ENCODE results near the gene MTREX.

The MTREX gene

DNA sequence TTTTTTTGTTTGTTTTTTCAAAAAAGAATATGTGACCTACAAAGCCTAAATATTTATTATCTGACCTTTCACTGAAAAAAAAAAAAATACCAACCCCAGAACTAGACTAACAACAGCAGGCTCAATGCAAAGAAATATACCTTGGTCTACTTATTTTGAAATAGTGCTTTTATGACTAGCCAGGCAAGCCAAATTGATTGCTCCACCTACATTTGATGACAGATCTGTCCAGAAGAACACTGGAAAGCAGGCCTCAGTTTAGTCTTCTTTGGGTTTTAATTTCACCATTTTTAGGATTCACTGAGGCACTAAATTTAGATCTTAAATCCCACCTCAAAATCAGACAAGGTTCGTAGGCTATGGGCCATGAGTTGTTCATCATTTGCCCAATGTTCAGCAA, 129.7 kb downstream of the MTREX start:
- DNase-seq = no peak

DNA sequence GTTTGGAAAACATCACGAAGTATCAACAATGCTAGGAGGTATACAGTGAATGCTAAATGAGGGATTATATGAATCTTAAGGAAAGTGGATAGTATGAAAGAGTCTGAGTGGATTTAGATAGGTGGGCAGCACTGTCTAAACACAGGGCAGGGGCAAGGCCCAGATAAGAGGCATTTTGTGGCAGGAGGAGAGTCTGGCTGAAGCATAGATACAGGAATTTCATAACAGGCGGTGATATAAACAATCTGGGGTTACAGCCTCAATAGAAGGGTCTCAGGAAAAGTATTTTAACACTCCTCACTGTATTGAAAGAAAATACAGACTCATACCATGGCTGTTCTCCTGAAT, 130.0 kb downstream of the MTREX start:
- no peak for DNase-seq

DNA sequence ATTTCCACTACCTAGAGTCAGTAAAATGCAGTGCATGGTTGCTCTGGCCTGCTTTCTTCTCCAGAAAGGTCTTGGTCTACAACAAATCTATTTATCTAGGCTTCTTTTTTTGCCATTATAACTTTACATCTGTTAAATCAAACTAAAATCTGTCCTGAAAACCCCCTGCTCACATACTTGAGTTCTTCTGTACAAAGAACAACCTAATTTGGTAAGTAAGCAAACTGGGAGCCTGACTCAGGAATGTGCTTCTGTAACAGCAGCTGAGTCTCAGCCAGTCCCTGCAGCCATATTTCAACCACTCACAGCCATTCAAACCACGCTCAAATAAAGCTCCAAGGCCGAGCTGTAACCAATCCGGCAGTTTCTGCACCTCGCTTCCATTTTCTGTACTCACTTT, 131.2 kb downstream of the MTREX start:
- no peak for DNase-seq

DNA sequence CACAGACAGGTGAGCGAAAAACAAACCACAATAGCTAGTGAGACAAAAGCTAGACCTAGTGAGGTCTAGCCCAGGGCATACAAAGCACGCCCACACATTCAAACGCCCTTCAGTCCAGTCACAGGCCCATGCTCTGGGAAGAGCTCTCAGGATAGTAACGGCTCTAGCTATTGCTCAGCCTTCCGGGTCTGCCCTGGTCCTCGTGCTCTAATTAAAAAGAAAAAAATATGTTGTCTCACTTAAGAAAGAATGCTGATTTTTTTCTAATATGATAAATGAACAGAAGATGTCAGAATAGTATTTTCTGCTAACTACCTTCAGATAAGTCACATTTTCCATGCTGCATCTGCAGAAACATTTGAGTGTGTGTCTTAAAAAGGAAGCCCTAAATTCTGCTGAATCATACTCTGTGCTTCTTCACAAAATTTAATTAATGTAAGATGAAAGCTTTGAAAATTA, 132.4 kb downstream of the MTREX start:
- no peak for DNase-seq

DNA sequence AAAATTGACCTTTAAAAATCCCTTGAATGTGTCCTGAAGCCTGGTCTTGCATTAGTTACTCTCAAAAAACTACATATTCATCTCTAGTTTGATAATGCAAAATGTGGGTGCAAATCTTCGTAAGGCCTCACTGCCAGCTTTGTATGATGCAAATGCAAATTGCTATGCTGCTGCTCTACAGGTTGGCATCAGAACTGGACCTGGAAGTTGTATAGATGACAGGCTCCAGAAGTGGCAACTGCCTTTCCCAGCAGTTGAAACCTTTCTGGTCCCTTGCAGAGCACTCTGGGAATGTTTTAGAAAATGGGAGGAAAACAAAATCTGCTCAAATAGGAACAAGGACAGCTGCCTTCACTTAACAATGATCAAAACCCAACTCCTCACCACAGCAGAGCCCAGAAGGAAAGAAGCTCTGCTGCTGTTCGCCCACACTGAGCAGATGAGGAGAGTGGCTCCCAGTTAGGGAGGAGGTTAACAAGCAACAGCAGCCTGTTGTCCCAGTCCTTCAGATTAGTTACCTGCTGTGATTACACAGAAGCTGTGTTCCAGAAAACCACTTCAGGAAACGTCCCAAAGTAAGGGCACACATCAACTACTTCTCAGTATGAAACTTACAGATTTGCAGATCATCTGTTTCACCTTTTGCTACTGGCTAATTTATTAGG, 133.4 kb downstream of the MTREX start:
- DNase-seq = no peak

DNA sequence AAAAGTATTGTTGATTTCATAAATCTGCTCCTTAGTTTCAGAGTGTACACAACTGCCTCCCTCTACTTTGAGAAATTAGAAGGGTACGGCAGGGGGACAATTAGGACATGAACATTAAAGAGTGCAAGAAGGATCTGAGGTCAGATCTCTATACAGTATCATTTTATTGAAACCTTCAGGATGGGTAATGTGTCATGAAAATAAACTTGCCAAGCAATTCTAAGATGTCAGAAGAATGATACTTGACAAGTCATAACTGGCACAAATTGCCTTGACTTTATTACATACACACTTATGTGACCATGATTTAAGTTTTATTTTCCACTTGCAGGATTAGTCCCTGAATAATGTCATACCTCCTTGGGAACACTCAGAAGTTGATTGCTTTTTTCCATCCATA, 134.2 kb downstream of the MTREX start:
- no peak for DNase-seq

DNA sequence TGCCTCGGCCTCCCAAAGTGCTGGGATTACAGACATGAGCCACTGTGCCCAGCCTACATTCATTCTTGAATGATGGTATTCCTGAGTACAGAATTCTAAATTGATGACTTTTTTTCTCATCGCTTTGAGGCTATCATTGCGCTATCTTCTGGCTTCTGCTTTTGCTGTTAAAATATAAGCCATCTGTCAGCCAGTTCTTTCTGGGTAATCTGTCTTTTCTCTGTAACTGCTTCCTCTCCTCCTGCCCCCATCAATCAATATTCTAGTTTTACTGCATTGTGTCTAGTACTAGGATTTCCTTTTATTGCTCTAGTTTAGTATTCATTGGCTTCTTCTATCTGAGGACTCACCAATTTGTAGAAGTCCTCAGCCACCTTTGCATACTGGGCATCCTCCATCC, 138.0 kb downstream of the MTREX start:
- DNase-seq = no peak

DNA sequence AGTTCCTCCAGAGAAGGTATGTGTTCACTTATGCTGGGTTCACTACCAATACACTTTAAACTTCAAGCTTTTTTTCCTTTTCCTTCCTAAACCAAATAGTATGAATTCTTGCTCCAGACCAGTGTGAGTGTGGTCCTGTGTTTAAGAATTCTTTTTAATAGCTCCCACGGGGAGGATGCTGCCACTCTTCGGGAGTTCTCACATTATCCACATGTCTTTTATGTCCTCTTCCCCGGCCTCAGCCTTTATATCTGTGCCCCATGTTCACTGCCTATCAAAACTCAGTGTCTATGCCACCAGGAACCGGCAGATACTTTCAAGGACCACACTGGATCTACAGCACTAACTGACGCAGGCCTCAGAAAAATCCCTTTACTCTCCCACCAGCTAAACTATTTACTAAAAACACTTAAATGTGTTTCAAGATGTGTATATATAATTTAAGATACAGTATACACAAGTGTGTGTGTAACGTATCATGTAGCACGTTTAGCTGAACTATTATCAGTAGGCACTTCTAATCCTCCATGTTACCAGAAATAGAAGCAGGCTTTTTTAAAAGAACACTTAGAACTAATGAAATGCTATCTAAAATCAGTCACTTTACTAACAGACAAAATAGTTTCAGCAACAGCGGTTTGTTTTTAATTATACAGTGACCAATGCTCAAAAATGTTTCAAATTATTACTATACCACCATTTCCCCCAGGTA, 139.0 kb downstream of the MTREX start:
- DNase-seq = no peak

DNA sequence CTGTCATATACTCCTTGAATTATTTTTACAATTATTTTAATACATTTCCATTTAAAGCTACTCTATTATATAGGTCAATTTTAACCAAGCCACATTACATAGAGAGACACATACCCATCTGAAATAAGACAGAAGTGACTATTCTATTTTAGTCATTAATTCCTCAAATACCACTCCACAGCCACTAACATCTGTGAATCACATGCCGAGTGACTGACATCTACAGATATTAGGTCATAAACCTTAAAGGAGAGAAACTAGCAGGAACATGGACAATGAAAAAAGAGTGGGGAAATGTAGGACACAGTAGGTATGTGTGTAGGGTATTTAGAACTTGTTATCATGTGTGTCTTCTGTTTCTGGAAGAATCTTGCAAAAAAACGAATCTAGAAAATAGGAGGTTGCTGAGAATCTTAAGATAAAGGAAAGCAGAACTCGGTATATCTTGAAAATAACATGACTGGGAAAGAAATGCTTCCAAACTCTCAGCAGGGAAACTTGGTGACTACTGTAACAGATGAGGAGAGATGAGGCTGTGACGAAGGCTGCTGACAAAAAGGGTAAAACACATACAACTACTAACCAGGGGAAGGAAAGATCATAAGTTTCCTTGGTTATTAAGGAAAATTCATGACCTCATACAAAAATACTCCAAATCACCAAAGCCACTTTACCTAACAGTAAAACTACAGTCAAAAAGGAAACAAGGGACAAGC, 142.4 kb downstream of the MTREX start:
- no peak for DNase-seq

DNA sequence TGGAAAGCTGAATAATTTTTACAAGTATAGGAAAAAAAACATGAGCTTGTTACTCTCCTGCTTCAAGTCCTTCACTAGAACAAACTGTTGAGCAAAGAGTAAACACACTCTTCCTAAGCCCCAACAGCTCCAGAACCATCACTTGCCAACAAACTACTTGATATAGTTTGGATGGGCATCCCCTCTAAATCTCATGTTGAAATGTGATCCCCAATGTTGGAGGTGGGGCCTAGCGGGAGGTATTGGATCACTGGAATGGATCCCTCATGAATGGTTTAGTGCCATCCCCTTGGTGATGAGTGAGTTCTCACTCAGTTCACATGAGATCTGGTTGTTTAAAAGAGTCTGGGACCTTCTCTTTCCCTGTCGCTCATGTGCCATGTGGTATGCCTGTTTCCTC, 144.2 kb downstream of the MTREX start:
- DNase-seq = no peak

DNA sequence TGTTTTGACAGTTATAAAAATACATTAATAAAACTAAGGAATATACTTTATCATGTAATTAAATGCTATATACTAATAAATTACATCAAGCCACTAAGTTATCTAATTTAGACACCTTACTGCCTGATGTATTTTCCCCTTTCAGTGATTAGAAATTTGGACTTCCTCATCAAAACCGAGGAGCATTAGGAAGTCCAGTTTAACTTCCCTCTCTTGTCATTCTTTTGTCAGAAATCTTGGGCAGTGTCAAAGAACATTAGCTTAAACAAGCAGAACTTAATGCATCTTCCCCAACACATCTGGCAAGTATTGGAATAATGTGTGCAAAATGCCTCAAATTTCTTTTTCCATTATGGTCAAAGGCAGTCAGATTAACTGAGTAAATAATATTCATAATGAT, 145.4 kb downstream of the MTREX start:
- no peak for DNase-seq

DNA sequence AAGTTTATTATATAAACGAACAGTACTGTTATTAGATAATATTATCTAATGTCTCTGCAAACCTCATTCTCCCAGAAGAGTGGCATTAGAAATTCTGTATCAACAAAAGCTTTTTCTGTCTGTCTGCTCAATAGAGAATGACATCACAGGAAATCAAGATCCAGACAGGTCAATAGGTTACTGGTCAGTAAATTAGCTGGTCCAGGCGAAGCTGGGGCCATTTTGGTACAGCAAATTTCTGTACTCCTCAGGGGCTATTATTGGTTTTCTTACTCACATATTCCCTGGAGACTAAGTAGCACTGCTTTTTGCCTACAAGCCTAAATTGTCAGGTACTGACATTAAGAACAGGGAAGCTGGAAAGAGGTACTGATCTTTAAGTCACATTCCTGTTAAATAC, 146.5 kb downstream of the MTREX start:
- DNase-seq = no peak

DNA sequence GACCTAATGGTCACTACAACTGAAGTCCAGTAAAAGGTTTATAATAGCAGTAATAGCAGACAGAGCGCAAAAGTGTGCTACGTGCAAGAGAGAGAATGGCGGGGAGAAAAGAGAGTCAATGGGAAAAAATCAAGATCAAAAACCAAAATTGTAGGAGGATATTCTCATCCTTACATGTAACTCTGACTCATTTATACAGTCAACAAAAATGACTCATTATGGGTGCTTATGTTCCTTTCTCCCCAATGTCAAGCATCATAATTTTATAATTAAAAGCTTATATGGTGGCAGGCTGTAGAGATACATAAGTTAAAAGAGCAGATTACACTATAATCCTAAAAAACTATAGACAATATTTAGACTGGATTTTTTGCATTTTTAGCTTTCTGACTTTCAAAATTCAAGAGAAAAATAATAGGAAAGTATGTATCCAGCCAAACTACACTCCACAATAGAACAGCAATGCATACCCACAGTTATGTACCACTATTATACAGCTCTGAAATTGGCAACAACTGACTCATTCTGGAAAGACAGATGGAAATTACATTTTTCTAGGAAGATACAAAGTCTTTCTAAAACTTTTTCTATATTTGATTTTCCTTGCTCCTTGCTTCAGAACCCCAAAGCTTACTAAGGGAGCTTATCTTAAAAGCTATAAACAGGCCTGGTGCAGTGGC, 148.6 kb downstream of the MTREX start:
- DNase-seq = no peak

DNA sequence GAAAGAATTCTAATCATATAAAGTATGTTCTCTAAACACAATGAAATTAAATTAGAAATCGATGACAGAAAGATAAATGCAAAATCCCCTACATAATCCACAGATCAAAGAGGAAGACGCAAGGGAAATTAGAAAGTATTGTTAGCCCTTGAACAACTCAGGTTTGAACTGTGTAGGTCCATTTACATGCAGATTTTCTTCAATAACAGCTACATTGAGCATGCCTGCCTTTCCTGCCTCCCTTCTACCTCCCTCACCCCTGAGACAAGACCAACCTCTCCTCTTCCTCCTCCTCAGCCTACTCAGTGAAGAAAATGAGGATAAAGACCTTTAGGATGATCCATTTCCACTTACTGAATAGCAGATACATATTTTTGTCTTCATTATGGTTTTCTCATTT, 151.8 kb downstream of the MTREX start:
- no peak for DNase-seq

DNA sequence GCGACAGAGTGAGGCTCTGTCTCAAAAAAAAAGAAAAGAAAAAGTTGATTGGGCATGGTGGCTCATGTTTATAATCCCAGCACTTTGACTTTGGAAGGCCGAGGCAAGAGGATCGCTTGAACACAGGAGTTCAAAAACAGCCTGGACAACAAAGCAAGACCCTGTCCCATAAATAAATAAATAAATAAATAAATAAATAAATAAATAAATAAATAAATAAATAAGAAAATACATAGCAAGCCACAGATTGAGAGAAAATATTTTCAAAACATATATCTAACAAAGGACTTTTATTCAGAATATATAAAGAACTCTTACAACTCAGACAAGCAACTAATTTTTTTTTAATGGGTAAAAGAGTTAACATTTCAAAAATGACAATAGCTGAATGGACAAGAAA, 155.8 kb downstream of the MTREX start:
- DNase-seq = no peak

DNA sequence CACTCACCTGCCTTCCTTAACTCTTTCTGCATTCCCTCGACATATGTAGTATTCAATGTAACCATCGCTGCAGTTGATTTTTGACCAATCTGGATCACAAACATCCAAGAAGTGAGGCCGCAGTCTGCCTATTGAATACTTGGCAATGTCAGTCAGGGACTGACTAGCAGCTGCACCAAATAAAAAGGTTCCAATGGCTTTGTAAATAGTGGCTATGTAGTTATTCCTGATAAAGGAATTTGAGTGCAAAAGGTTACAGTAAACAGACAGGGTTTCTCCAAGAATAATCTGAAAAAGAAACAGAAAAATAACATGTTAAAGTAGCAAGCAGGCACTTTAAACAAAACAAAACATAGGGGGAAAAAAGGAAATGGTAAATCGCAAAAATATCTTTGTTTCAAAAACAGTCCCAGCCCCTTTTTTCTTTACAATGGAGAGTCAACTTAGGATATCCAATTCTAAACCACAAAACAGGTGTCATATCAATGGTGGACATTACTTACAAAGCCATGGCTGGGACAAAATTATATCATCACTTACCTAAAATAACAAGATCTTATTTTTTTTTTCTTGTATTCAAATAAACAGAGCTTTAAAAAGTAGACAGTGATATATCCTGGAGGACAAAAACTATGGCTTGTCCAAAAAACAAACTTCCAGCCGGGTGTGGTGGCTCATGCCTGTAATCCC, 160.2 kb downstream of the MTREX start:
- DNase-seq = no peak

DNA sequence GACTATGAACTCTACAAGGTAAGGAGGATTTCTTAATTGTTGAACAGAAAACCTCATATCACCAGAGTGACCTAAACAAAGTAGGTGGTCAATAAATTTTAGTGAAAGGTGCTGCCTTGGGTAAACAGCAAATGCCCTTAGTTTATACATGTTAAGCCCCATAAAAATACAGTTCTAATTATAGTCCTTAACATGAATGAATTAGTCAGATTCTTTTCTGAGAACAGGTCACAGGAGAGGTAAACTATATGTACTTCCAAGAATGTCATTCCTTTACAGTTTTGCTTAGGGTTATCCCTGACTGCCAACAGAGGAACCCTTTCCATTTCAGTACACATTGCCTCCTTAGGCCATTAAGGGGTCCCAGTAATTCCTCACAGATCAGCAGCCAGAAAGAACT, 162.1 kb downstream of the MTREX start:
- no peak for DNase-seq

DNA sequence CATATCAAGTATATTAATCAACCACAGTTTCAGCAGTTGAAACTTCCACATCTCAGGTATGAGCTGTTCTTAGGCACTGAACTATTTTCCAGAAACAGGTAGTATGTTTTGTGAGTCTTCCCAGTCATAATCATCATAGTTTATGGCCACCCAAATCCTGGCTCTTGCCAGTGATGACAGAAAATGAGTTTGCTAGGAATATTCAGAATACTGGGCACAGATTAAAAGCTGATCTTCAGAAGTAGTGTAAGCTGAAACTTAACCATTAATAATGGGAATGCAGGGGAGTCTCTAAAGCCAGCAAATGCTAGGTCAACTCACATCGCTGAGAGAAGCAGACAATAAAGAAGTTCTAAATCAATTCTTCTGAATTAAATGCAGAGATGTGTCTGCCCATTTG, 162.5 kb downstream of the MTREX start:
- no peak for DNase-seq

DNA sequence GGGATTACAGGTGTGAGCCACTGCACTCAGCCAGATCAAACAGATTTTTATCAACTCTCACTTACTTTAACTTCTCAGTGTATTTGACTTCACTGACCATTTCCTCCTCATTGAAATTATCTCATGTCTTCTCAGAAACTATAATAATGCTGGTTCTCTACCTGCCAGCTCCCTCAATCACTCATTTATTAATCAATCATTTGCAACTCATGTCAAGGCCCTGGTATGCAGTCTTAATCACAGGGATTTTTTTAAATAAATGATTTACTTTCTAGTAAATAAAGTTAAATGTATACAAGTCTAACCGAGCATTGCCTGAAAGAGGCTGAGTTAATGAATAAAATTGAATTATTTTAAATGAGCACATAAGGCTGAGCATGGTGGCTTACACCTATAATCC, 163.7 kb downstream of the MTREX start:
- no peak for DNase-seq

DNA sequence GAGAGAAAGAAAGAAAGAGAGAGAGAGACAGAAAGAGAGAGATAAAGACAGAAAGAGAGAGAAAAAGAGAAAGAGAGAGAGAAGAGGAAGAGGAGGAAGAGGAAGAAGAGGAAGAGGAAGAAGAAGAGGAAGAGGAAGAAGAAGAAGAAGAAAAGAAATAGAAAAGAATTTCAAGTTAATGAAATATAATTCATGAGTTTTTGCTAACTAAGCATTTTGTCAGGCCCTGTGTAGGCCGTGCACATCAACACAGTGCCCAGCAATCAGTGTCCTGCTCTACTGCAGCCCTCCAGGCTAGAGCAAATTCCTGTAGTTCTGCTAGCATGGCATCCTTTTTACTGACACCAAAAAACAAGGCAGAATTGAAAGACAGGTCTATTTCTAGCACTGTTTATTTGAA, 164.9 kb downstream of the MTREX start:
- DNase-seq = no peak

All from activated gamma-delta T cell treated with Interleukin-2 at 50 U/mL for 16 hours (primary cell).